ENCODE measurements around the gene ATP10A. TPM values are rescaled to one million over a fixed set of nuclear protein-coding genes. Genes with fewer than 3 reads are reported as not detected.

ATP10A gene
- polyA plus RNA-seq, 3 donors, result 0.71 to 3.9 (median 0.92) TPM

- Mint-ChIP-seq H3K9me3 (peaks cover 0 to 9% (median 0%) of the 10 kb centered on the region in 7 donors), H3K4me1 (peaks cover 25% of the 10 kb centered on the region), H3K36me3 (peaks cover 0 to 7% of the 10 kb centered on the region in 2 donors), H3K27me3 (ENCODE audit: low read depth in 3 of 3) (peaks cover 25 to 35% (median 29%) of the 10 kb centered on the region in 3 donors), H3K27ac (peak overlapping the region in 1 of 7 donors; percentile 67), H3K4me3 (no peak overlapping the region)
- H3K9me3 ChIP-seq (replicated peaks in 1 of 2; ENCODE audit: control insufficient read depth in 1 of 2, insufficient read depth in 1 of 2, low read length in 2 of 2), result no peaks in the 10 kb centered on the region
- peaks cover 0 to 28% of the 10 kb centered on the region in 2 donors for H3K27me3 ChIP-seq (ENCODE audit: control insufficient read depth in 2 of 2, insufficient read depth in 2 of 2, low read length in 2 of 2)
- intact Hi-C loops (cut with micrococcal nuclease), result no loop called here
- peaks cover 21 to 23% of the 10 kb centered on the region in 2 donors for H3K4me1 ChIP-seq (ENCODE audit: control insufficient read depth in 1 of 2, insufficient read depth in 2 of 2, low read length in 2 of 2)
- TF ChIP-seq CTCF (IDR thresholded peaks at IDR 0.05), result no peak
- H3K4me2 ChIP-seq (replicated peaks; ENCODE audit: extremely low read depth, low read length, poor library complexity, severe bottlenecking), result no peak overlapping the region
- H3K36me3 ChIP-seq (replicated peaks in 1 of 2; ENCODE audit: control insufficient read depth in 1 of 2, insufficient read depth in 2 of 2, low read length in 2 of 2), result no peaks in the 10 kb centered on the region
- 94% methylated on average over 7 of the region's 8 CpGs for WGBS (ENCODE audit: insufficient coverage)
- H3K79me2 ChIP-seq (ENCODE audit: insufficient read depth, low read length), result peaks cover 9% of the 10 kb centered on the region
- H3K9ac ChIP-seq (ENCODE audit: insufficient read depth, low read length, poor library complexity, severe bottlenecking), result no peak overlapping the region
- H3K4me3 ChIP-seq (replicated peaks in 1 of 3; ENCODE audit: low read depth in 2 of 3, low read length in 3 of 3), result no peak overlapping the region
- no peak overlapping the region for H2AFZ ChIP-seq (ENCODE audit: insufficient read depth, low read depth, low read length, poor library complexity, severe bottlenecking)
- H3K27ac ChIP-seq (ENCODE audit: low read depth in 1 of 2, low read length in 2 of 2), result no peak overlapping the region
- H4K20me1 ChIP-seq (ENCODE audit: insufficient read depth, low read length), result no peaks in the 10 kb centered on the region
- DNase-seq, result no peak
These were observed 3.1 kb upstream of the ATP10A start for GRCh38 chr15:25866251-25866650.

- no peaks in the 10 kb centered on the region for H4K20me1 ChIP-seq (ENCODE audit: insufficient read depth, low read length)
- intact Hi-C loops (cut with micrococcal nuclease), result no loop called here
- no peak overlapping the region for H3K4me3 ChIP-seq (replicated peaks in 1 of 3; ENCODE audit: low read depth in 2 of 3, low read length in 3 of 3)
- H3K27ac Mint-ChIP-seq, result no peak overlapping the region
- peaks cover 15% of the 10 kb centered on the region for H3K79me2 ChIP-seq (ENCODE audit: insufficient read depth, low read length)
- H3K9me3 Mint-ChIP-seq, result peaks cover 0 to 9% (median 0%) of the 10 kb centered on the region in 7 donors
- no peak overlapping the region for H2AFZ ChIP-seq (ENCODE audit: insufficient read depth, low read depth, low read length, poor library complexity, severe bottlenecking)
- H3K36me3 Mint-ChIP-seq, result peaks cover 2 to 10% of the 10 kb centered on the region in 2 donors
- no peak overlapping the region for H3K27ac ChIP-seq (ENCODE audit: low read depth in 1 of 2, low read length in 2 of 2)
- no peaks in the 10 kb centered on the region for H3K9me3 ChIP-seq (replicated peaks in 1 of 2; ENCODE audit: control insufficient read depth in 1 of 2, insufficient read depth in 1 of 2, low read length in 2 of 2)
- peaks cover 37% of the 10 kb centered on the region for H3K4me1 Mint-ChIP-seq
- peaks cover 31 to 47% (median 31%) of the 10 kb centered on the region in 3 donors for H3K27me3 Mint-ChIP-seq (ENCODE audit: low read depth in 3 of 3)
- peaks cover 32 to 36% of the 10 kb centered on the region in 2 donors for H3K4me1 ChIP-seq (ENCODE audit: control insufficient read depth in 1 of 2, insufficient read depth in 2 of 2, low read length in 2 of 2)
- H3K4me2 ChIP-seq (replicated peaks; ENCODE audit: extremely low read depth, low read length, poor library complexity, severe bottlenecking), result no peak overlapping the region
- H3K9ac ChIP-seq (ENCODE audit: insufficient read depth, low read length, poor library complexity, severe bottlenecking), result no peak overlapping the region
- DNase-seq, result no peak
- no peak overlapping the region for H3K4me3 Mint-ChIP-seq
- no peaks in the 10 kb centered on the region for H3K36me3 ChIP-seq (replicated peaks in 1 of 2; ENCODE audit: control insufficient read depth in 1 of 2, insufficient read depth in 2 of 2, low read length in 2 of 2)
- TF ChIP-seq CTCF (IDR thresholded peaks at IDR 0.05), result no peak
- peaks cover 0 to 28% of the 10 kb centered on the region in 2 donors for H3K27me3 ChIP-seq (ENCODE audit: control insufficient read depth in 2 of 2, insufficient read depth in 2 of 2, low read length in 2 of 2)
- WGBS (ENCODE audit: insufficient coverage), result 94% methylated on average over 3 of the region's 3 CpGs
These were observed 1.8 kb upstream of the ATP10A start for GRCh38 chr15:25864966-25865365.

Measured in CD14-positive monocyte (primary cell).